HepG2 (cell line): ENCODE measurements around the gene ARFIP2. TPM values are rescaled to one million over a fixed set of nuclear protein-coding genes. Genes with fewer than 3 reads are reported as not detected.

ENCODE experiments used
- ATAC-seq: fragments of 200-7000 bp; cut with Tn5 transposase; 3 replicates; pipeline ENCODE4 v1.9.1; 2020; ENCODE audit warnings: mild to moderate bottlenecking, moderate library complexity
- BruUV-seq: library from RNA; stranded (reverse); fragments of 400-500 nt; replicated peaks from 2 replicates; lab custom pipeline; 2021; lab: Mats Ljungman, UMichigan
- CTCF ChIA-PET: fragments of 300-600 bp; formaldehyde crosslinking; extraction: SDS; loops from one replicate; lab custom pipeline; 2021; ENCODE audit warnings: low total read pairs, inconsistent platforms, low intra/inter-chr PET ratio; lab: Yijun Ruan, JAX
- POLR2A ChIA-PET: fragments of 350-600 bp; sonication (Branson Sonifier 250); formaldehyde crosslinking; loops from one replicate; lab custom pipeline; 2020; ENCODE audit warnings: antibody characterized with exemption, inconsistent platforms; lab: Yijun Ruan, JAX
- DNase-seq: peaks from one replicate; pipeline ENCODE4 v3.0.0-alpha.2; 2015; ENCODE audit warnings: low spot score
- FAIRE-seq: peaks from 3 replicates; lab custom pipeline; 2011; peaks lifted over from hg19 to GRCh38; lab: Jason Lieb, UNC
- H2AFZ ChIP-seq: one replicate; pipeline ENCODE4 v1.6.1; 2011; ENCODE audit warnings: low read length, inconsistent platforms
- H3K27ac ChIP-seq: fragments of 300-600 bp; 3 replicates; pipeline ENCODE4 v1.8.0; 2011; ENCODE audit warnings: mixed run types, mild to moderate bottlenecking, mixed read lengths, low read length, inconsistent platforms; ENCODE audit not compliant: insufficient read depth; ENCODE audit errors: extremely low read length
- H3K27me3 ChIP-seq, 2 experiments: fragments of 200-600 bp in 1 of 2; 2 replicates in 1 of 2; 3 replicates in 1 of 2; pipeline versions ENCODE4 v1.6.0 to v1.8.0; 2011; ENCODE audit warnings: low read length in 2 of 2, mild to moderate bottlenecking in 2 of 2, moderate library complexity in 2 of 2, inconsistent platforms in 1 of 2; ENCODE audit not compliant: insufficient read depth in 2 of 2, control insufficient read depth in 1 of 2
- H3K36me3 ChIP-seq, 2 experiments: fragments of 200-600 bp in 1 of 2; replicated peaks in 1 of 2; 2 replicates in 1 of 2; 3 replicates in 1 of 2; pipeline versions ENCODE4 v1.5.1 to v1.8.0; 2011; ENCODE audit warnings: low read length in 2 of 2, inconsistent platforms in 1 of 2; ENCODE audit not compliant: insufficient read depth in 2 of 2, control insufficient read depth in 1 of 2
- H3K4me1 ChIP-seq: 2 replicates; pipeline ENCODE4 v1.5.1; 2012; ENCODE audit warnings: low read length, inconsistent platforms; ENCODE audit not compliant: insufficient read depth
- H3K4me2 ChIP-seq: 2 replicates; pipeline ENCODE4 v1.6.0; 2011; ENCODE audit warnings: low read depth, low read length, inconsistent platforms
- H3K4me3 ChIP-seq, 3 experiments: fragments of 200-600 bp in 1 of 3; sonication (generic), shearing (Covaris generic) in 1 of 3; replicated peaks in 1 of 3; 2 replicates each; pipeline ENCODE4 v1.5.1; 2011 to 2016; ENCODE audit warnings: low read length in 3 of 3, inconsistent platforms in 2 of 3, low read depth in 2 of 3, mild to moderate bottlenecking in 2 of 3, control low read depth in 1 of 3, mixed read lengths in 1 of 3; ENCODE audit not compliant: insufficient read depth in 1 of 3
- H3K79me2 ChIP-seq: one replicate; pipeline ENCODE4 v1.6.1; 2011; ENCODE audit warnings: low read length, inconsistent platforms; ENCODE audit not compliant: insufficient read depth
- H3K9ac ChIP-seq: 2 replicates; pipeline ENCODE4 v1.6.0; 2011; ENCODE audit warnings: mild to moderate bottlenecking, low read depth, low read length, inconsistent platforms; ENCODE audit not compliant: insufficient read depth
- H3K9me3 ChIP-seq: 2 replicates; pipeline ENCODE4 v1.5.1; 2012; ENCODE audit warnings: mild to moderate bottlenecking, low read length
- H4K20me1 ChIP-seq: 2 replicates; pipeline ENCODE4 v1.6.0; 2011; ENCODE audit warnings: inconsistent platforms, mild to moderate bottlenecking, low read length, moderate library complexity; ENCODE audit not compliant: insufficient read depth
- BHLHE40 ChIP-seq: IDR thresholded peaks from 2 replicates; pipeline ENCODE4 v1.6.1; 2011; ENCODE audit warnings: low read length, improper control_type of control experiment
- GABPB1 ChIP-seq: IDR thresholded peaks from 2 replicates; pipeline ENCODE4 v1.6.1; 2016; ENCODE audit warnings: mild to moderate bottlenecking, missing genetic modification reagents, moderate library complexity, missing compliant biosample characterization
- RAD21 ChIP-seq: fragments of 450-650 bp; formaldehyde crosslinking; IDR thresholded peaks from 2 replicates; pipeline ENCODE4 v1.5.0; 2020; ENCODE audit warnings: mild to moderate bottlenecking
- SAP130 ChIP-seq: IDR thresholded peaks from 2 replicates; pipeline ENCODE4 v1.6.1; 2016; ENCODE audit warnings: low read depth
- SKI ChIP-seq: fragments of 450-650 bp; IDR thresholded peaks from one replicate; pipeline ENCODE4 v1.6.1; 2018; ENCODE audit warnings: mild to moderate bottlenecking; ENCODE audit not compliant: partially characterized antibody
- SP4 ChIP-seq: sonication (generic); formaldehyde crosslinking; IDR thresholded peaks from 2 replicates; pipeline ENCODE4 v1.8.1; 2023; ENCODE audit warnings: mild to moderate bottlenecking, missing genetic modification reagents
- TCF12 ChIP-seq, 2 experiments: fragments of 450-650 bp in 1 of 2; sonication (generic) in 1 of 2; formaldehyde crosslinking in 1 of 2; IDR thresholded peaks; 2 replicates each; pipeline versions ENCODE4 v1.6.1 to v1.8.0; 2017 to 2022; ENCODE audit warnings: antibody characterized with exemption in 1 of 2, mild to moderate bottlenecking in 1 of 2, missing genetic modification reagents in 1 of 2, moderate library complexity in 1 of 2
- ZNF124 ChIP-seq: sonication (generic); formaldehyde crosslinking; IDR thresholded peaks from 2 replicates; pipeline ENCODE4 v1.4.0; 2020; ENCODE audit warnings: missing genetic modification reagents
- WGBS: methylation state at CpG from one replicate; pipeline ENCODE4 v1.1.6; 2017; ENCODE audit warnings: low lambda C conversion rate; 5-methylcytosine and 5-hydroxymethylcytosine counted together
- in situ Hi-C: cut with HindIII; loops from 2 replicates; pipeline ENCODE4 v1.10.0; 2017; ENCODE audit warnings: low pct_unique_long_range_greater_than_20kb; ENCODE audit not compliant: extremely low pct_ligation_motif_present
- intact Hi-C: fragments of 100-400 bp; cut with micrococcal nuclease; formaldehyde crosslinking; loops from one replicate; pipeline ENCODE4 v1.10.0; 2022; ENCODE audit not compliant: unreplicated experiment
- polyA plus RNA-seq, 8 experiments: library from polyadenylated mRNA; depleted of rRNA in 3 of 8; stranded (reverse) in 7 of 8; unstranded in 1 of 8; fragments of >200 nt; fragmentation: Illumina TruSeq in 4 of 8; extraction: Trizol in 4 of 8; gene quantifications; 2 replicates each; pipeline versions ENCODE4 v1.2.1 to v1.2.3, GENCODE V29; 2011 to 2016; ENCODE audit warnings: low read depth in 4 of 8, missing spikeins in 1 of 8, mixed read lengths in 1 of 8; ENCODE audit not compliant: insufficient read depth in 1 of 8
- total RNA-seq, 5 experiments: library from RNA; depleted of rRNA; stranded (reverse); fragments of >200 nt; fragmentation: Illumina TruSeq; extraction: Trizol; gene quantifications; 2 replicates each; pipeline ENCODE4 v1.2.3, GENCODE V29; 2016; ENCODE audit warnings: low read depth in 1 of 5
- TF ChIP-seq, protein P1 (sequence below): sonication (generic); formaldehyde crosslinking; IDR thresholded peaks from 2 replicates; pipeline ENCODE4 v1.4.0; 2020; ENCODE audit warnings: low read depth, mild to moderate bottlenecking, missing genetic modification reagents
- TF ChIP-seq, protein P2 (sequence below): sonication (generic); formaldehyde crosslinking; IDR thresholded peaks from 2 replicates; pipeline ENCODE4 v1.4.0; 2020; ENCODE audit warnings: missing genetic modification reagents
- TF ChIP-seq, protein P3 (sequence below): sonication (generic); formaldehyde crosslinking; IDR thresholded peaks from 2 replicates; pipeline ENCODE4 v1.4.0; 2020; ENCODE audit warnings: mild to moderate bottlenecking, missing genetic modification reagents

The ARFIP2 gene
- total and polyA plus RNA-seq, 2 of the 13 experiments (the other 11 are each of a cell fraction or from before 2014, with no cell fraction given) = 56.6 to 60.2 TPM

DNA sequence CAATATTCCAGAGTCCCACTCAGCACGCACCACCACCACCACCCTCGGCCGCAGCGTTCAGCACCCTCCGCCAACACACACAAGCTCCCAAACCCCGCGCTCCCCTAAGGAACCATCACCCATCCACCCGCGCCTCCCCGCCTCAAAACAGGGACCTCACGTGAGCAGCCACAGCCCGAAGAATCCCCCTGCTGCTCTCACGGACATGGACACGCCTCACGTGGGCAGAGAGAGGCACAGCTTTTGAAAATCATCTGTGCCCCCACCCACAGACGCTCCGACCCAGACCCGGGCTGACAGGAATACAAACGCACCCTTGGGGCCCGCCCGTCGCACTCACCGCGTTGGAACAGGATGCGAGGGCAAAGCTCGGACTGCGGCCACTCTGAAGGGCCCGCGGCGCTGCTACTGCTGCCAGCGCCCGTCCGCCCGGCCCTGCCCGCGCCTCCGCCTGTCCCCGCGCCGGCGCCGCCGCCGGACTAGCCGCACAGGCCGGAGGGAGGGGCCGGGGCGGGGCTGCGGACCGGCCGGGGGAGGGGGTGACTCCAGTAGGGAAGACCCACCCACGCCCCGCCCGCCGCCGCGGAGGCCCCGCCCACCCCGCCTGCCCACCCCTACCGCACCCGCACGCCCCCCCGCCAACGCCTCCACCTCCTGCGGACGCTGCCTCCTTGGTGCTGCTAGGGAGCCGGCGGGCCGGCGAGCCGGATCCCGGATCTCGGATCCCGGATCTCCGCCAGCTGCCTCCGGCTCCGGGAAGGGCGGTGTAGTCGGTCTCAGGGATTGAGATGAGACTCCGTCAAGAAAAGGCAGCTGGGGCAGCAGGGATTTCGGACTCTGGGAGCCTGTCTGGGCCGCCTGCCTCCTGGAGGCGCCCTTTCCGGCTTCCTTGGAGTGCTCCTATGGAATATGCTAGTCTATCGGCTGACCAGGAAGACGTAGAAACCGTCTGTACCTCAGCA, 7.4 kb downstream of the ARFIP2 start, which contains the start of gene TRIM3:
TSS of gene TRIM3 (minus strand) at position 491 of the 962 bp plus-strand sequence. CDS start 8,246 bp downstream, outside the sequence.
- peak; percentile 50 for DNase-seq
- H3K27me3 ChIP-seq = no peaks in the 10 kb centered on the region; a peak in 1 of 5 replicates
- peak within 1 kb of the TSS; percentile 70 for H3K9ac ChIP-seq
- peak within 1 kb of the TSS; percentile 78 to 97 (median 88) for H3K4me3 ChIP-seq
- peaks cover 8 to 20% of the 10 kb centered on the region in 2 experiments for H3K36me3 ChIP-seq
- intact Hi-C loops (loop anchor here (2.0 kb wide), 1 partner anchor 33 kb away; the partner anchor contains the start of gene HPX), in situ Hi-C loops (no loop called here)
- H3K9me3 ChIP-seq = no peaks in the 10 kb centered on the region
- ChIA-PET CTCF (no interaction called here), POLR2A (interaction anchor here (0.8 to 3.3 kb wide), 6 partner anchors 8 to 138 kb away, joined by 3 to 9 read pairs (median 4); partner anchors contain the start of genes ARFIP2, HPX, SMPD1 and TAF10)
- no TSS peak for BruUV-seq
- H3K4me1 ChIP-seq = peaks cover 48% of the 10 kb centered on the region
- H3K4me2 ChIP-seq = peak within 1 kb of the TSS; percentile 99
- H3K79me2 ChIP-seq = no peaks in the 10 kb centered on the region
- peak within 1 kb of the TSS; percentile 44 for H3K27ac ChIP-seq
- no peak within 1 kb of the TSS for H2AFZ ChIP-seq
- no peaks in the 10 kb centered on the region; the same call in 1 of the 2 replicates for H4K20me1 ChIP-seq
- no peak for FAIRE-seq
- peak; percentile 88 for ATAC-seq
- 1% methylated on average over 22 of the region's 87 CpGs for WGBS
- TF ChIP-seq TCF12 (IDR thresholded peaks at IDR 0.05) (no peak), TCF12 (CRISPR knock-in tag; IDR thresholded peaks at IDR 0.05) (0 out of 2 replicates have a peak, but pooled peaks have one; percentile 63), GABPB1 (CRISPR knock-in tag) (peak; percentile 44; the same call in 1 of the 2 replicates), ZNF124 (no peak), BHLHE40 (peak; percentile 60), SP4 (CRISPR knock-in tag) (peak; percentile 72; the same call in 1 of the 2 replicates), SAP130 (peak; percentile 67), SKI (peak; percentile 24), RAD21 (CRISPR knock-in tag) (0 out of 2 replicates have a peak, but pooled peaks have one; percentile 18)
- TF ChIP-seq, protein P1, sequence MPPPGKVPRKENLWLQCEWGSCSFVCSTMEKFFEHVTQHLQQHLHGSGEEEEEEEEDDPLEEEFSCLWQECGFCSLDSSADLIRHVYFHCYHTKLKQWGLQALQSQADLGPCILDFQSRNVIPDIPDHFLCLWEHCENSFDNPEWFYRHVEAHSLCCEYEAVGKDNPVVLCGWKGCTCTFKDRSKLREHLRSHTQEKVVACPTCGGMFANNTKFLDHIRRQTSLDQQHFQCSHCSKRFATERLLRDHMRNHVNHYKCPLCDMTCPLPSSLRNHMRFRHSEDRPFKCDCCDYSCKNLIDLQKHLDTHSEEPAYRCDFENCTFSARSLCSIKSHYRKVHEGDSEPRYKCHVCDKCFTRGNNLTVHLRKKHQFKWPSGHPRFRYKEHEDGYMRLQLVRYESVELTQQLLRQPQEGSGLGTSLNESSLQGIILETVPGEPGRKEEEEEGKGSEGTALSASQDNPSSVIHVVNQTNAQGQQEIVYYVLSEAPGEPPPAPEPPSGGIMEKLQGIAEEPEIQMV (CRISPR knock-in tag) = 0 out of 2 replicates have a peak, but pooled peaks have one; percentile 51
- TF ChIP-seq, protein P2, sequence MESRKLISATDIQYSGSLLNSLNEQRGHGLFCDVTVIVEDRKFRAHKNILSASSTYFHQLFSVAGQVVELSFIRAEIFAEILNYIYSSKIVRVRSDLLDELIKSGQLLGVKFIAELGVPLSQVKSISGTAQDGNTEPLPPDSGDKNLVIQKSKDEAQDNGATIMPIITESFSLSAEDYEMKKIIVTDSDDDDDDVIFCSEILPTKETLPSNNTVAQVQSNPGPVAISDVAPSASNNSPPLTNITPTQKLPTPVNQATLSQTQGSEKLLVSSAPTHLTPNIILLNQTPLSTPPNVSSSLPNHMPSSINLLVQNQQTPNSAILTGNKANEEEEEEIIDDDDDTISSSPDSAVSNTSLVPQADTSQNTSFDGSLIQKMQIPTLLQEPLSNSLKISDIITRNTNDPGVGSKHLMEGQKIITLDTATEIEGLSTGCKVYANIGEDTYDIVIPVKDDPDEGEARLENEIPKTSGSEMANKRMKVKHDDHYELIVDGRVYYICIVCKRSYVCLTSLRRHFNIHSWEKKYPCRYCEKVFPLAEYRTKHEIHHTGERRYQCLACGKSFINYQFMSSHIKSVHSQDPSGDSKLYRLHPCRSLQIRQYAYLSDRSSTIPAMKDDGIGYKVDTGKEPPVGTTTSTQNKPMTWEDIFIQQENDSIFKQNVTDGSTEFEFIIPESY (CRISPR knock-in tag) = no peak
- TF ChIP-seq, protein P3, sequence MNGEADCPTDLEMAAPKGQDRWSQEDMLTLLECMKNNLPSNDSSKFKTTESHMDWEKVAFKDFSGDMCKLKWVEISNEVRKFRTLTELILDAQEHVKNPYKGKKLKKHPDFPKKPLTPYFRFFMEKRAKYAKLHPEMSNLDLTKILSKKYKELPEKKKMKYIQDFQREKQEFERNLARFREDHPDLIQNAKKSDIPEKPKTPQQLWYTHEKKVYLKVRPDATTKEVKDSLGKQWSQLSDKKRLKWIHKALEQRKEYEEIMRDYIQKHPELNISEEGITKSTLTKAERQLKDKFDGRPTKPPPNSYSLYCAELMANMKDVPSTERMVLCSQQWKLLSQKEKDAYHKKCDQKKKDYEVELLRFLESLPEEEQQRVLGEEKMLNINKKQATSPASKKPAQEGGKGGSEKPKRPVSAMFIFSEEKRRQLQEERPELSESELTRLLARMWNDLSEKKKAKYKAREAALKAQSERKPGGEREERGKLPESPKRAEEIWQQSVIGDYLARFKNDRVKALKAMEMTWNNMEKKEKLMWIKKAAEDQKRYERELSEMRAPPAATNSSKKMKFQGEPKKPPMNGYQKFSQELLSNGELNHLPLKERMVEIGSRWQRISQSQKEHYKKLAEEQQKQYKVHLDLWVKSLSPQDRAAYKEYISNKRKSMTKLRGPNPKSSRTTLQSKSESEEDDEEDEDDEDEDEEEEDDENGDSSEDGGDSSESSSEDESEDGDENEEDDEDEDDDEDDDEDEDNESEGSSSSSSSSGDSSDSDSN (CRISPR knock-in tag) = peak; percentile 18; the same call in 1 of the 2 replicates
